Neuronal stem cell (in vitro differentiated cells): ENCODE results near the gene KLHL18.
"Not testable (repeated sequence)": the region's sequence is repeated elsewhere in the genome, so short reads cannot be mapped to it uniquely, and the experiment has no call there.

ENCODE experiments used
- DNase-seq: peaks from one replicate; pipeline ENCODE4 v3.0.0-alpha.2; 2013; ENCODE audit warnings: low spot score
- H2AFZ ChIP-seq: one replicate; pipeline ENCODE4 v1.6.1; 2013; ENCODE audit warnings: mild to moderate bottlenecking, low read length, inconsistent platforms
- H2AK5ac ChIP-seq: 2 replicates; pipeline ENCODE4 v1.6.1; 2013; ENCODE audit warnings: low read depth, mild to moderate bottlenecking, inconsistent platforms, low read length, moderate library complexity, mixed read lengths
- H2BK120ac ChIP-seq: 2 replicates; pipeline ENCODE4 v1.6.1; 2013; ENCODE audit warnings: low read depth, mild to moderate bottlenecking, inconsistent platforms, low read length, moderate library complexity, mixed read lengths
- H2BK12ac ChIP-seq: one replicate; pipeline ENCODE4 v1.6.1; 2013; ENCODE audit warnings: low read length, inconsistent platforms
- H2BK15ac ChIP-seq: 2 replicates; pipeline ENCODE4 v1.6.1; 2013; ENCODE audit warnings: mild to moderate bottlenecking, low read length, inconsistent platforms, mixed read lengths
- H2BK5ac ChIP-seq: one replicate; pipeline ENCODE4 v1.6.1; 2013; ENCODE audit warnings: inconsistent platforms, mild to moderate bottlenecking, low read length, moderate library complexity
- H3K14ac ChIP-seq: one replicate; pipeline ENCODE4 v1.6.1; 2013; ENCODE audit warnings: low read length, inconsistent platforms
- H3K18ac ChIP-seq: 2 replicates; pipeline ENCODE4 v1.6.1; 2013; ENCODE audit warnings: low read length, inconsistent platforms
- H3K23ac ChIP-seq: 2 replicates; pipeline ENCODE4 v1.6.1; 2013; ENCODE audit warnings: low read depth, mild to moderate bottlenecking, mixed read lengths, low read length, inconsistent platforms; ENCODE audit not compliant: poor library complexity
- H3K27ac ChIP-seq: replicated peaks from 3 replicates; pipeline ENCODE4 v1.5.1; 2013; ENCODE audit warnings: low read length, inconsistent platforms
- H3K27me3 ChIP-seq, 3 experiments: 2 replicates each; pipeline ENCODE4 v1.6.1; 2013; ENCODE audit warnings: low read length in 3 of 3, mild to moderate bottlenecking in 2 of 3, inconsistent platforms in 1 of 3, low read depth in 1 of 3, mixed read lengths in 1 of 3, moderate library complexity in 1 of 3; ENCODE audit not compliant: control insufficient read depth in 3 of 3, insufficient read depth in 3 of 3
- H3K36me3 ChIP-seq, 2 donors: replicated peaks in 1 of 2; 2 replicates each; pipeline ENCODE4 v1.6.1; 2013; ENCODE audit warnings: low read length in 2 of 2; ENCODE audit not compliant: control insufficient read depth in 2 of 2, insufficient read depth in 2 of 2
- H3K4ac ChIP-seq: 2 replicates; pipeline ENCODE4 v1.6.1; 2013; ENCODE audit warnings: inconsistent platforms, mild to moderate bottlenecking, low read length, moderate library complexity
- H3K4me1 ChIP-seq, 2 donors: 1 replicate in 1 of 2; 2 replicates in 1 of 2; pipeline ENCODE4 v1.6.1; 2013; ENCODE audit warnings: low read length in 2 of 2, low read depth in 1 of 2; ENCODE audit not compliant: control insufficient read depth in 2 of 2, insufficient read depth in 1 of 2
- H3K4me2 ChIP-seq: one replicate; pipeline ENCODE4 v1.6.1; 2013; ENCODE audit warnings: mild to moderate bottlenecking, low read length, inconsistent platforms; ENCODE audit not compliant: insufficient read depth, poor library complexity, severe bottlenecking
- H3K4me3 ChIP-seq, 2 donors: 2 replicates each; pipeline ENCODE4 v1.5.1; 2013; ENCODE audit warnings: low read length in 2 of 2, mild to moderate bottlenecking in 2 of 2, inconsistent platforms in 1 of 2, moderate library complexity in 1 of 2
- H3K79me1 ChIP-seq: one replicate; pipeline ENCODE4 v1.6.1; 2013; ENCODE audit warnings: low read depth, mild to moderate bottlenecking, inconsistent platforms, low read length, moderate library complexity
- H3K9ac ChIP-seq: one replicate; pipeline ENCODE4 v1.6.1; 2013; ENCODE audit warnings: mild to moderate bottlenecking, low read depth, low read length, inconsistent platforms; ENCODE audit not compliant: poor library complexity
- H3K9me3 ChIP-seq, 2 donors: replicated peaks in 1 of 2; 2 replicates each; pipeline versions ENCODE3 to v1.6.1; 2013; ENCODE audit warnings: low read length in 2 of 2, mild to moderate bottlenecking in 2 of 2, inconsistent platforms in 1 of 2, low read depth in 1 of 2, mixed read lengths in 1 of 2, moderate library complexity in 1 of 2; ENCODE audit not compliant: control insufficient read depth in 2 of 2, insufficient read depth in 1 of 2
- H4K8ac ChIP-seq: one replicate; pipeline ENCODE4 v1.6.1; 2013; ENCODE audit warnings: low read depth, mild to moderate bottlenecking, inconsistent platforms, low read length, moderate library complexity
- H4K91ac ChIP-seq: one replicate; pipeline ENCODE4 v1.6.1; 2013; ENCODE audit warnings: low read length, low read depth, mild to moderate bottlenecking, inconsistent platforms; ENCODE audit not compliant: poor library complexity
- WGBS, 2 donors: extraction: QIAGEN DNeasy Blood & Tissue Kit; methylation state at CpG; one replicate each; pipeline ENCODE4 v1.1.7; 2013; ENCODE audit warnings: missing lambda C conversion rate in 2 of 2, mixed read lengths in 1 of 2; ENCODE audit not compliant: insufficient read length in 2 of 2, insufficient replicate concordance in 1 of 2; ENCODE audit errors: extremely low coverage in 2 of 2; 5-methylcytosine and 5-hydroxymethylcytosine counted together

Gene KLHL18

DNA sequence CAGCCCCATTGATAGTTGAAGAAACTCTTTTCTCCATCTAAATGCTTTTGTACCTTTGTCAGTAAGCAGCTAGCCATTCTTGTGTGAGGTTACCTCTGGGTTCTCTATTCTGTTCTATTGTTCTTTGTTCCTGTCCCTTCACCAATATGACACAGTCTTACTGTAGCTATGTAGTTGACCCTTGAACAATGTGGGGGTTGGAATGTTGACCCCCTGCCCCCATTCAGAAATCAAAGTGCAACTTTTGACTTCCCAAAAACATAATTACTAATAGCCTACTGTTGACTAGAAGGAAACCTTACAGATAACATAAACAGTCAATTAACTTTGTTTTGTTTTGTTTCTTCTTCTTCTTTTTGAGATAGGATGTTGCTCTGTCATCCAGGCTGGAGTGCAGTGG is 18.7 kb downstream of the KLHL18 start:
- Histone ChIP-seq H3K14ac (no peak overlapping the region), H2BK5ac (no peak overlapping the region), H2BK15ac (no peak overlapping the region)

DNA sequence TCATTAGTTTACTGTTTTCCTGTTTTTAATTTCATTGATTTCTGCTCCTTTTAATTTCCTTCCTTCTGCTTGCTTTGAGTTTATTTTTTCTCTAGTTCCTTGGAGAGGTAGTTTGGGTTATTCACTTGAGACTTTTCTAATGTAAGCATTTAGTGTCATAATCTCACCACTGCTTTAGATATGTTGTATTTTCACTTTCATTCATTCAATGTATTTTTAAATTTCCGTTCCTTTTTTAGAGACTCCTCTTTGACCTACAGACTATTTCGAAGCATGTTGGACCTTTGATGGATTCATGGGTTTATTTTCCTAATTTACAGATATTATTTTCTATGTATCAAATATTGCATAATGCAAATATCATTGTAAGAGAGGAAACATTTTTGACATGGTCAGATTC is 23.3 kb downstream of the KLHL18 start:
- DNase-seq = no peak
- peaks cover 0 to 33% of the 10 kb centered on the region in 2 donors for H3K36me3 ChIP-seq
- peaks cover 2 to 4% of the 10 kb centered on the region in 2 donors for H3K9me3 ChIP-seq
- no peak overlapping the region for H2BK5ac ChIP-seq
- no peak overlapping the region for H2BK120ac ChIP-seq
- no CpG with 5 or more reads among the region's 2 CpGs for WGBS, 2 donors
- no peak overlapping the region for H3K27ac ChIP-seq
- no peak overlapping the region for H3K18ac ChIP-seq
- no peaks in the 10 kb centered on the region for H3K27me3 ChIP-seq
- no peak overlapping the region for H3K9ac ChIP-seq
- no peaks in the 10 kb centered on the region for H3K4me1 ChIP-seq
- H3K4me3 ChIP-seq = no peak overlapping the region
- no peak overlapping the region for H3K4ac ChIP-seq
- no peak overlapping the region for H2AFZ ChIP-seq
- no peak overlapping the region for H2BK12ac ChIP-seq
- no peak overlapping the region for H3K14ac ChIP-seq
- peaks cover 2% of the 10 kb centered on the region for H3K79me1 ChIP-seq
- H3K4me2 ChIP-seq = no peak overlapping the region
- no peak overlapping the region for H2AK5ac ChIP-seq
- no peak overlapping the region for H4K8ac ChIP-seq
- H2BK15ac ChIP-seq = no peak overlapping the region
- no peak overlapping the region for H4K91ac ChIP-seq
- H3K23ac ChIP-seq = no peak overlapping the region

More for the DNA sequence above, 18.7 kb downstream of the KLHL18 start:
- Histone ChIP-seq H3K4me1 (no peaks in the 10 kb centered on the region), H3K9me3 (no peaks in the 10 kb centered on the region), H3K36me3 (peaks cover 0 to 35% of the 10 kb centered on the region in 2 donors), H2BK120ac (no peak overlapping the region), H3K27ac (no peak overlapping the region), H3K9ac (no peak overlapping the region), H3K79me1 (no peaks in the 10 kb centered on the region), H3K4ac (no peak overlapping the region), H2AK5ac (no peak overlapping the region), H3K4me3 (no peak overlapping the region), H4K8ac (no peak overlapping the region), H2AFZ (no peak overlapping the region), H3K23ac (no peak overlapping the region), H3K27me3 (no peaks in the 10 kb centered on the region), H2BK12ac (no peak overlapping the region), H4K91ac (no peak overlapping the region), H3K4me2 (no peak overlapping the region), H3K18ac (no peak overlapping the region)
- no peak for DNase-seq

DNA sequence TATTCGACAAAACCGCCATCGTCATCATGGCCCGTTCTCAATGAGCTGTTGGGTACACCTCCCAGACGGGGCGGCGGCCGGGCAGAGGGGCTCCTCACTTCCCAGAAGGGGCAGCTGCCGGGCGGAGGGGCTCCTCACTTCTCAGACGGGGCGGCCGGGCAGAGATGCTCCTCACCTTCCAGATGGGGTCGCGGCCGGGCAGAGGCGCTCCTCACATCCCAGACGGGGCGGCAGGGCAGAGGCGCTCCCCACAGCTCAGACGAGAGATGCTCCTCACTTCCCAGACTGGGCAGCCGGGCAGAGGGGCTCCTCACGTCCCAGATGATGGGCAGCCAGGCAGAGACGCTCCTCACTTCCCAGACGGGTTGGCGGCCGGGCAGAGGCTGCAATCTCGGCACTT is 26.5 kb downstream of the KLHL18 start:
- not testable (repeated sequence) for H3K4ac ChIP-seq, H2BK12ac ChIP-seq, H3K4me3 ChIP-seq, H3K18ac ChIP-seq, H3K4me2 ChIP-seq, H3K27me3 ChIP-seq, H3K23ac ChIP-seq, H2AK5ac ChIP-seq, H3K9ac ChIP-seq, H2AFZ ChIP-seq, DNase-seq, H3K79me1 ChIP-seq, H4K91ac ChIP-seq, H2BK120ac ChIP-seq, H3K14ac ChIP-seq, H2BK5ac ChIP-seq, H2BK15ac ChIP-seq, H3K4me1 ChIP-seq, H4K8ac ChIP-seq, H3K9me3 ChIP-seq, H3K27ac ChIP-seq
- peaks cover 0 to 14% of the 10 kb centered on the region in 2 donors for H3K36me3 ChIP-seq
- no CpG with 5 or more reads among the region's 28 CpGs for WGBS, 2 donors

DNA sequence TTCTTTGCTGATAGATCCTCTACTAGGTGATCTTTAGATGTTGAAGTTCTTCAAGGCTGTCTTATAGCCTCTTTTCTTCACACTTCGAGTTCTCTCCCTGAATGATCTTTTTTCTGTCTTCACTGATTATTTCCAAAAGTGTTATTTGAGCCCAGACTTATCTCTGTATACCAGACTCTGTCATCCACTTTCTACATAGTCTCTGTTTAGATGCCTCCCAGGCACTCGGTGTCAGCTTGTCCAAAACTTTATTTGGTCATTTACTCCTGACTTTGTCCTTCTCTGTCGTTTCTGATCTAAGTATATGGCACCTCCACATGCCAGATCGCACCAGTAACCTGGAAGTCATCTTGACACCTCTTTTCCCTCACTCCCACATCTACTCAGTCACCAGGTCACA is 27.6 kb downstream of the KLHL18 start:
- WGBS, 2 donors = no CpG with 5 or more reads among the region's 4 CpGs

More for the DNA sequence above, 27.6 kb downstream of the KLHL18 start:
- DNase-seq = no peak
- H2BK12ac ChIP-seq = no peak overlapping the region
- no peak overlapping the region for H3K4me3 ChIP-seq
- H3K4me2 ChIP-seq = no peak overlapping the region
- peaks cover 0 to 12% of the 10 kb centered on the region in 2 donors for H3K36me3 ChIP-seq
- H2AK5ac ChIP-seq = no peak overlapping the region
- no peak overlapping the region for H4K91ac ChIP-seq
- H3K14ac ChIP-seq = peak overlapping the region; percentile 25
- peaks cover 2 to 4% of the 10 kb centered on the region in 2 donors for H3K9me3 ChIP-seq
- H3K18ac ChIP-seq = no peak overlapping the region
- no peak overlapping the region for H2BK15ac ChIP-seq
- no peak overlapping the region for H3K23ac ChIP-seq
- no peaks in the 10 kb centered on the region for H3K4me1 ChIP-seq
- no peak overlapping the region for H2BK120ac ChIP-seq
- no peak overlapping the region for H3K9ac ChIP-seq
- H3K4ac ChIP-seq = no peak overlapping the region
- no peaks in the 10 kb centered on the region for H3K27me3 ChIP-seq
- H3K27ac ChIP-seq = no peak overlapping the region
- H2BK5ac ChIP-seq = no peak overlapping the region
- no peak overlapping the region for H2AFZ ChIP-seq
- H4K8ac ChIP-seq = no peak overlapping the region
- H3K79me1 ChIP-seq = peaks cover 2% of the 10 kb centered on the region
